Stimulated activated CD4-positive, alpha-beta T cell treated with anti-CD3 and anti-CD28 coated beads, TNF-alpha, amount 100 ng/mL, for 48 hours (primary cell): ENCODE results near the gene SLC2A11.

Source experiments
- DNase-seq, 3 donors: peaks; one replicate each; pipeline ENCODE4 v3.0.0-alpha.2; 2020; ENCODE audit warnings: low read depth in 3 of 3

SLC2A11 gene, protein sequence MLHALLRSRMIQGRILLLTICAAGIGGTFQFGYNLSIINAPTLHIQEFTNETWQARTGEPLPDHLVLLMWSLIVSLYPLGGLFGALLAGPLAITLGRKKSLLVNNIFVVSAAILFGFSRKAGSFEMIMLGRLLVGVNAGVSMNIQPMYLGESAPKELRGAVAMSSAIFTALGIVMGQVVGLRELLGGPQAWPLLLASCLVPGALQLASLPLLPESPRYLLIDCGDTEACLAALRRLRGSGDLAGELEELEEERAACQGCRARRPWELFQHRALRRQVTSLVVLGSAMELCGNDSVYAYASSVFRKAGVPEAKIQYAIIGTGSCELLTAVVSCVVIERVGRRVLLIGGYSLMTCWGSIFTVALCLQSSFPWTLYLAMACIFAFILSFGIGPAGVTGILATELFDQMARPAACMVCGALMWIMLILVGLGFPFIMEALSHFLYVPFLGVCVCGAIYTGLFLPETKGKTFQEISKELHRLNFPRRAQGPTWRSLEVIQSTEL

DNA sequence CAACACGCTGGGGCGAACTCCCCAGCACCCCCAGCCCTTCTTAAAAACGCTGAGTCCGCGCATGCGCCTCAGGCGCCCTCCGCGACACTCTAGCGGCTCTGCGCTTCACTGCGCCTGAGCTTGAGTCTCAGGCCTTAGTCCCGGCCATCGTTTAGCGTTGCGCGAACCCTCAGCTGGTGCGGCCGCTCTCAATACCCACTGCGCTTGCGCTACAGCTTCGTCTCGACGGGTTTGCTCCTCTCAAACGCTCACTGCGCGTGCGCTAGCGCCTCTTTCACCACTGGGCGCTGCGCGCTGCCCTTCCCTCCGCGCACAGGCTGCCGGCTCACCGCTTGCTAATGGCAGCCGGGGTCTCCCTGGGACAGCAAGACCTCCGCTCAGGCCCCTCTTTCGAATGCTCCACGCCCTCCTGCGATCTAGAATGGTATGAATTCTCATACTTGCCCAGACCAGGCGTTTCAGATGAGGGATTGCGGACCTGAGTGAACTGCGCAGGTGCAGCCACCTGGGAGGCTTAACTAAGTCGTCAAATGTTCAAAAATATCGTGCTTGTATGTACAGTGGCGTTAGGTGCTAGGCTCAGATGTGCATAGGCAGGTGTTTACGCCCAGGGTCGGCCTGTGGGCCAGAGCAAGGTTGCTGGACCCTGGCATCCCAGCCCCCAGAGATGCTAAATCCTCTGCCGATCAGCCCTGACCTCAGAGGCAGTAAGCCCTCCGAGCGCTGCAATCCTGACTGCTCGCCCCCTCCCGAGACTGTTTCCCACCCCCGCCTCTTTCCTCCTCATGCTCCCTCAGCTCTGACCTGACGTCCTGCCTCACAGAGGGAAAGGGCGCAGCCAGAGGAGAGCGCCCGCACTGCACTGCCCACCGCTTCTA lies at the start of gene SLC2A11:
TSS of gene SLC2A11 (plus strand) at position 270 of the 878 bp plus-strand sequence. CDS start at position 395, 125 bp downstream.
- peak; percentile 90 to 91 (median 90) for DNase-seq

- DNase-seq = no peak
These were observed 45.3 kb upstream of the SLC2A11 start for GRCh38 chr22:23812378-23812777.

GRCh38 chr22:23815541-23816155 lies 42.0 kb upstream of the SLC2A11 start:
- no peak for DNase-seq

- DNase-seq = no peak
These were observed 41.3 kb upstream of the SLC2A11 start for GRCh38 chr22:23816156-23816976.

- DNase-seq = no peak
These were observed 40.5 kb upstream of the SLC2A11 start for GRCh38 chr22:23817146-23817545.

- no peak for DNase-seq
These were observed 39.1 kb upstream of the SLC2A11 start for GRCh38 chr22:23818541-23818940.

GRCh38 chr22:23820748-23821211 lies 36.9 kb upstream of the SLC2A11 start:
- no peak for DNase-seq

- no peak for DNase-seq
These were observed 35.5 kb upstream of the SLC2A11 start for GRCh38 chr22:23822101-23822671.

DNA sequence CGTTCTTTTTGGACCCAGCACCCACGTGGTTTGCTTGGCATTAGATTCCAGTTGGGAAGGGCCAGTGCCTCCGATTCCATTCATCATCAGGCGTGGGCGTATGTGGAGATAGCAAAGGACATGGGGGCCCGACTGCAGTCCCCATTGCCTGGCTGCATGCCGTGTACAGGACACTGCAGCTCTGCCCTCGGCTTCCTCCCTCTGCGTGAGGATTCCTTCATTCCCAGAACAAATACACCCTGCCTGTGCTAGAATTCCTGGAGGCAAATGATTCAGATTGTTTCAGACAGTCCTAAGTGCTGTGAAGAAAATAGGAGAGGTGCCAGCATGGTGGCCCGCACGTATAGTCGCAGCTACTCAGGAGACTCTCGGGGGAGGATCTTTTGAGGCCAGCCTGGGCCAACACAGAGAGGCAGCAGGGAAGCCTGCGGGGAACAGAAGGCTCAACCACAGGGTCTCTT lies 34.3 kb upstream of the SLC2A11 start:
- DNase-seq = no peak

DNA sequence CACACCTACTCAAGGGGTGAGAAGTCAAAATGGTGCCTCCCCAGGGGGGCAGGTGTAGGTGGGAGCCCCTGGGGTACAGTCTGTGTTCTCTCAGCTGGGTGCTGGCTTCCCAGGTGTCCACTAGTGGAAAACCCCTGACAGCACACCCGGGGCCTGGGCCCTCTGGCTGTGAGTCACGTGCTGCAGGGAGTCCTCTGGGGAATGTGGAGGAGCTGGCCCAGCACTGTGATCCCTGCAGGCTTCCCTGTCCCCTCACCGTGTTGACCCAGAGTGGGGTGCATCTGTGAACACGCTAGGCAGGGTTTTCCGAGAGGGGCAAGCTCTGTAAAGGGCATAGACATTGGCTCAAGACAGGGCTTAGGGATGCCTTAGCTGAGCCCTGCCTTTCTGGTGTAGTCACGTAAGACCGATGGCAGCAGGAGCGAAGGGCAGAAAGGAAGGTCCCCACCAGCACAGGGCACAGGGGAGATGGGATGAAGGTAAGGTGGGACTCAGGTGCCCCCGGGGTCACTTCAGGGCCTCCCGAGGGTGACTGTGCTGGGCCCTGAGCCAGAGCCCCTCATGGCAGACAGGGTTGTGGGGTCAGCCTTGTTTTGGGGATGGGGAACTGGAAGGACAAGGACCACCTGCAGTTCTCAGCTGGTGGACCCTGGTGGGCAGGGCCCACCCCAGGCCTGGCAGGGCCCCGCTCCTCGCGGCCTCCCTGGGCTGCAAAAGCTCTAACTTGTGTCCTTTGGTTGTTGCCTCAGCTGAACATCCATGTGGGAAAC lies 33.0 kb upstream of the SLC2A11 start:
- no peak for DNase-seq

DNA sequence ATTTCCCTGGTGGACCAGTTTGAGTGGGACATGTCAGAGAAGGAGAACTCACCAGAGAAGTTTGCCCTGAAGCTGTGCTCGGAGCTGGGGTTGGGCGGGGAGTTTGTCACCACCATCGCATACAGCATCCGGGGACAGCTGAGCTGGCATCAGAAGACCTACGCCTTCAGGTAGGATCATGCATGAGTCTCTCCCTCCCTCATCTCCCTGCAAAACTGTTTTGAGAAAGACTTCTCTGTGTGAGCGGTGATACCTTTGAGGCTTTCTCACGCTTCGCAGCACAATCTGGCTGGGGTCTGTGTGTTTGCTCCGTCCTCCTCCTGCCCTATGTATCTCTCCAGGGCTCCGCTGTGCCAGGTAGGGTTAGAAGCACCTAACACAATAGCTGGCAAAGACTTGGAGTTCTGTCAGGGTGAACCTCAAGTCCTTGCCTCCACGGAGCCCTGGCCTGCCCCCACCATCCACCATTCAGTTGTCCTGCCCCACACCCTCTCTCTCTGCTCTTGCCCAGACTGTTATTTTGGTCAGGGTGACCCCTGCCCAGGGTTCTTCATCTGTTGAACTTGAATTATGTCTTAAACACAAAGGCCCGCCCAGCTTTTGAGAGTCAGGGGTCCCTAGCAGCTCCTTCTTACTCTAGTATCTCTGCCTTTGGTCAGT lies 32.3 kb upstream of the SLC2A11 start:
- DNase-seq = no peak

GRCh38 chr22:23826510-23827350 lies 30.9 kb upstream of the SLC2A11 start:
- no peak for DNase-seq

GRCh38 chr22:23827351-23827995 lies 30.2 kb upstream of the SLC2A11 start:
- DNase-seq = no peak

DNA sequence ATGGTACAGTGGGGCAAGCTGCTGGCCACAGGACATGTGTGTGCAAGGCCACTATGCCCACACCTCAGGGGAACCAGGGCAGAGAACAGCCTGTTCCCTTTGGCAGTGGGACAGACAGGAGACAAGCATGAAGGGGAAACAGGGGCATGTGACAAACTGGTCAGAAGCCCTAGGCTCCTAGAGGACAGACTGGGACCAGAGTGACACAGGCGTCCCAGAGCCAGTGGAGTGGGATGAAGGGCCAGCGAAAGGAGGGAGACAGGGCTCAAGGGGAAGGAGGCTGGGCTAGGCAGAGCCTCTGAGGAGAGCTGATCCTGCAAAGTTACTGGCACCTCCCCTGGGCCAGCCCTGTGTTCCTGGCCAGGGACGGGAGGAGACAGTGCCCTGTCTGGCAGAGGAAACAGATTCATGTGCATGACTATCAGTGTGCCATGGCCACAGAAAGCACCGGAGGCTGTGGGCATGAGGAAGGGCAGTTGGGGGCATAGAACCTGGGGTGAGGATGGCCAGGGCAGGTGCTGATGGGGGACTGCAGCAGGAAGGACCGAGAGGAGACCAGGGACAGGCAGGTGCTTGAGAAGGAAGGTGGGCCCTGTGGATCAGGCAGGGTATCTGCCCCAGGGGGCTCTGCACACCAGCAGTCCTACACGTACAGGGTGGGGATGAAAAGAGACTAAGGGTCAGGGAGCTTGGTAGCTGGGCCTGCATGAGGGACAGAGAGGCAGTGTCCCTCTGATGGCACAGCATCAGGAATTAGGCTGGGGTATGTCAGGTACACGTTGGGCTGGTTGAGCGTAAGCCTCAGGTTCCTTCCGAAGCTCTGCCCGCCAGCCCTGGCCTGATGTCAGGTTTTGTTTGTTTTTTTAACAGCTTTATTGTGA lies 28.6 kb upstream of the SLC2A11 start:
- DNase-seq = no peak

DNA sequence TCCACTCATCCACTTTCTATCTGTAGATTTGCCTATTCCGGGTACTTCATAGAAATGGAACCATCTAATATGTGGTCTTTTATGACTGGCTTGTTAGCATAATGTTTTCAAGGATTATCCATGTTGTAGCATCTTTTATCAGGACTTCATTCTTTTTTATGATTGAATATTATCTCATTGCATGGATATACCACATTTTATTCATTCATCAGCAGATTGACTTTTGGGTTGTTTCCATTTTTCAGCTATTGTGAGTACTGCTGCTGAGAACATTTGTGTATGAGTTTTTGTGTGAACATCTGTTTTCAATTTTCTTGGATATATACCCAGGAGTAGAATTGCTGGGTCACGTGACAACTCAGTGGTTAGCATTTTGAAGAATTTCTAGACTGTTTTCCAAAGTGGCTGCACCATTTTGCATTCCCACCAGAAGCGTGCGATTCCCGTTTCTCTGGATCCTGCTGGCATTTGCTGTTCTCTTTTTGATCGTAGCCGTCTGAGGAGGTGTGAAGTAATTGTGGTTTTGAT lies 27.8 kb upstream of the SLC2A11 start:
- no peak for DNase-seq

DNA sequence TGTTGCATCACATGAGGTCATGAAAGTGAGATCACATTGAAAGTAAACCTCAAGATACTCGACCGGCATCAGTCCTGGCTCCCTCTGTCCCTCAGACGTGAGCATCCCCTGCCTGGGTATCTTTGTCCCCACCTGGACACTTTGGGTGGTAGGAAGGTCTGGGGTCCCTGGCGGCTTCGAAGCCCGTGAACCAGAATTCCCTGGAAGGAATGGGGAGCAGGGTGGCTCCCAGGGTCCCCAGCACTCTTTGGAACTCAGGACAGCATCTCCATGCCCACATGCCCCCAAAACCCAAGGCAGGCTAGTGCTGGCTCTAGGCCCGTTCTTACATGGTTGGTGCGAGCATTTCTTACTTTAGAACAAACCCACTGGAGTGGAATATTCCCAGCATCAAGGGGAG lies 26.4 kb upstream of the SLC2A11 start:
- DNase-seq = no peak

GRCh38 chr22:23831781-23832180 lies 25.9 kb upstream of the SLC2A11 start:
- no peak for DNase-seq
